GM19324 (cell line): ENCODE results near the gene MYO1B.

Experiments
- ATAC-seq: cut with Tn5 transposase; IDR thresholded peaks from one replicate; pipeline ENCODE4 v1.9.1; 2021; ENCODE audit warnings: mild to moderate bottlenecking, moderate library complexity; ENCODE audit not compliant: unreplicated experiment, low FRiP score

MYO1B gene

GRCh38 chr2:191245046-191245868, at the start of gene MYO1B:
TSS of gene MYO1B (plus strand) at chr2:191245404. CDS start at chr2:191276896, 31,492 bp downstream.
- peak; percentile 65 for ATAC-seq

- no peak for ATAC-seq
These were observed 48.1 kb upstream of the MYO1B start for GRCh38 chr2:191197096-191197495.

DNA sequence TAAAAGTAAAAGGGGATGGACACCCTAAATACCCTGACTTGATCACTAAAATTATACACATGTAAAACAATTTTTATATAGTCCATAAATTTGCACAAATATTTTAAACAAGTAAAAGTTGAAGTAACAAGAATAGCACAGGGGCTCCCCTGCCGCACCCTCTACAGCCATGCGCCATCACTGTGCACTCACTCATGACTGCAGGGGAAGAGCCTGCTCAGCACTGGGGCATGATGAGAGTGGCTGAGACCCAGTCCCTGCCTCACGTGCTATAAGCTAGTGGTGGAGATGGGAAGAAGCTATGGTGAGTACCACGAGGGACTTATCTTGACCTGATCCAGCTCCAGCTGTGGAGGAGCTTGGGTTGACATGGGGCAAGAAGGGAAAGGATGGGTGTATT, 46.9 kb upstream of the MYO1B start:
- ATAC-seq: no peak

DNA sequence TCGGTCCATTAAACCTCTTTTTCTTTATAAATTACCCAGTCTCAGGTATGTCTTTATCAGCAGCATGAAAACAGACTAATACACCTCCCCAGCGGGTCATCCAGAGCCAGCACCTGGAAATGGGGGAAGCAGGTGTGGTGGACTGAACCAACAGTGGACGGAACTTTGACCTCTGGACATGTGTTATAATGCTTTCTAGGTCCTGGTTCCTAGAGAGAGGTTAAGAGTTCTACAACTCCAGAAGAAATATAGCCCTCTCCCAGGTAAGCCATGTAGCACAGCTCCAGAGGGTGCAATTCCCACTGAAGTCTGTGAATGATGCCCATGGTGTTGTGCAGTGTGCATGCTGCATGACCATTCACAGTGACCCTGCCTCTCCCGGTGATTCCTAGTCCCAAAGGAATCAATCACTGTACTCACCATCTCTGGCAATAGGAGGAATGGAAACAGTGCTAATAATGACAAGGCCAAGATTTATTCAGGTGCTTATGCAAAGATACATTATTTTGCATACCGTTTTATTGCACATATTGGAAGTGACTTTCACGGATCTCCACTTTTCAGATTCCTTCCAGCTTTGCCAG, 45.2 kb upstream of the MYO1B start:
- no peak for ATAC-seq

DNA sequence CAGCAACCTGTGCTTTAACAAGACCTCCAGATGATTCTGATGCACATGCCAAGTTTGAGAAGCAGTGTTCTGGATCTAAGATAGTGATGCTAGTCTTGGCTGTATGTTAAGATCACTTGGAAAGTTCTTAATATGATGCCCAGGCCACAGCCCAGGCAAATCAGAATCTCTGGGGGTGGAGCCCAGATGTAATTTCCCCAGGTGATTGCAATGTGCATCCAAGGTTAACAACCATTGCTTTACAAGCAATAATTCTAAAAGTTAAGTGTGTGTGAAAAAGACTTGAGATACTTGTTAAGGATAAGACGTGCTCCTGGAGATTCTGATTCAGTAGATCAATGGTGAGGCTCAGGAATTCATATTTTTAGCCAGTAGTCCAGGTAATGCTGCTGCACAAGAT, 44.3 kb upstream of the MYO1B start:
- no peak for ATAC-seq

DNA sequence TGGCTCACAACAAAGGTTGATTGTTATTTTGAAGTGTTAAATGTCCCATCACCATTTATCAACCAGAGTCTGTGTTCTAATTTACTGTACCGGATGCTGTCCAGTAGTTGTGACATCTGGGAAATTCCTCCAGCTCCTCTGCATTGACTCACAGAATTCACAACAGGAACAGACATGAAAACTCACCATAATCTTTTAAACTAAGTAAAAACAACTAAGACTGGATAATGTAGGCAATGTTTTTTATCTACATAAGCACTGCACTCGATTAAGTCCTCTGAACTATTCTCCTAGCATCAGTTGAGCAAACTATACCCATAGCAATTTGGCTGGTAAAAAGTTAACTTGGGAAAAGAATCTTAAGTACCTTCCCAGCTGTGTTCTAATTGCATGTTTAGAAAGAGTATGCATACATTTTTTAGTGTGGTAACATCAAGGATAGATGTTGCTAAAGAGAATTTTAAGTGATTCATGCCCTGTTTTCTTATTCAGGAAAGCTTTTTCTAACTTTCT, 42.9 kb upstream of the MYO1B start:
- no peak for ATAC-seq

DNA sequence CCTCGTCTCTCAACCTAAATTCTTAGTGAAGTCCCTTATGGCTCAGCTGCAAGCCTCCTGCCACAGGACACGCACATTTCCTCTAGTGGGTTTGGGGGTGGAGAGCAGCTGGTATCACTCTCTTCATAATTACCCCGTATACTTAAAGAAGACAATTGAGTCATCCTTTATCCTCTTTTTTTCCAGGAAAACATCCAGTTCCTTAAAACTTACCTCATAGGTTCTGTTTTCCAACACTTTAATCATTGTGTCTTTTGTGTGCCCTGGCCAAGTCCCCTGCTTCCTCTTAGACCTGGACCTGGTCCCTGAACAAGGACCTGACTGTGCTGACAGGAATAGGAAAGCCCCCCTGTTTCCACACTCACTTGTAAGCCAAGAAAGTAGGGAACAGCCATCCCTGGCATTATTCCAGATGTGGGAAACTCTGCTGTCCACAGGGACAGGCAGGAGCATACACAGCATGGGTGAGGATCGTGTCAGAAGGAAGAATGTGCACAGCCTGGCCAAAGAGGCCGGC, 42.3 kb upstream of the MYO1B start:
- no peak for ATAC-seq

DNA sequence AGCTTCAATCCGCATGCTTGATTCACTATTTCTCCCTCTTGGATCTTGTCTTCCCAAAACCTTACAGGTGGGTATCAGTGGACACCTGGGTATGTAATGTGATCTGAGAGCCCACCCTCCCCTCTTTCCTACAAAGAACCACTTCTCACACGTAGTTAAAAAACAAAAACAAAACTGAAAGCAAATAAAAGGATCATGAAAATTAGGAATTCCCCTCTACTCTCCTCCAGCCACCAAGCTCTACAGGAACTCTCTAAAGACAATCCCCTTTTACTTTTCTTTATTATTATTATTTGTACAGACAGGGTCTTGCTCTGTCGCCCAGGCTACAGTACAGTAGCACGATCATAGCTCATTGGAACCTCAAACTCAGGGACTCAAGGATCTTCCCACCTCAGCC, 40.8 kb upstream of the MYO1B start:
- ATAC-seq: no peak

GRCh38 chr2:191206613-191207471, 38.4 kb upstream of the MYO1B start:
- no peak for ATAC-seq

GRCh38 chr2:191209340-191209739, 35.9 kb upstream of the MYO1B start:
- ATAC-seq: no peak

DNA sequence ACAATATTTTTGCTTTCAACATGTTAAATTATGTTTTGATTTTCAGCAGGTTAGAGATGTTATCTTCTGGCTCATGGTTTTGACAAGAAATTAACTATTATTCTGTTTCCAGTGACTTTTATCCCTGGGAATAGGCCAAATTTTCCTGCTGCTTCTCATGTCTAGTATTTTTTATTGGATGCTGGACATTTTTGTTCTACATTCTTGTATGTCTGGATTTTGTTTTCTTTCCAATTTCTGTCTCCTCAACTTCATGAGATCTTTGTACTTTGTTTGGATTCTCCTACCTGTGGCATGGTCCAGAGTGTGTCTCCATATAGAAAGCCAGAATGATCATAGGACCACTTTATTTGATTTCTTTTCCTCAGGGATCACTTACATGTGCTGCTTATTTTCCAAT, 33.1 kb upstream of the MYO1B start:
- no peak for ATAC-seq

DNA sequence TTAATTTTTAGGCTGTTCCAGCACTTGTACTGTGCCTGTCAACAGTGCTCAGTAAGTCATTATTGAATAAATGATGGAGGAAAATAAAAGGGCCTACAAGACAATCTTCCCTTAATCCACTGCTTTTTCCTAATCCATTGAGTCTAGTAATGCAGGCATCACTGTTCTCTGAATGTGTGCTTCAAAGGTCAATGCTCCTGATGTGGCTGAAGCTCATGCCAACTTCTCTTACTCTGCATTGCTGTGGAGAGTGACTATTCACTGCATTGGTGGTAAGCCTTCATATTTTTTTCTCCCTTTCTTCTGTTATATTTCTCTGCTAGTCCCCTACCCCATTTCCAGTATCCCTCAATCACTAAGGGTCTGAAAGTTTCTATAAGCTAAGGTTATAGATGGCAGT, 31.9 kb upstream of the MYO1B start:
- ATAC-seq: no peak

DNA sequence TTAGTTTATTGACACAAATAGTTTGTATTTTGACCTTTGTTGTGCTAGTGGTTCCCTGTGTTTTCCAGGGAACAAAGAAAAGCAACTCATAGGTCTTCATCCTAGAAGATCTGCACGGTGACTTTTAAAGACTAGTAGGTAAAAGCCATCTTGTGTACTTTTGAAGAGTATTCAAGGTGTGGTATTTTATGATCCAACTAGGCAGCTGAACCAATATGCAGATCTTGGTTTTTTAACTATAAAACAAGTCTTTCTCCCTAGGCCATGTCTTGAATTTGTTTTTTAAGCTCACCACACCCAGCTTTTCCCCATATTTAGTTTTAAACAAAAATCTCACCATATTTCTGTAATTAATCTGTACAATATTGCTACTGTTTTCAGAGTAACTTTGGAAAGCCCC, 30.0 kb upstream of the MYO1B start:
- no peak for ATAC-seq

DNA sequence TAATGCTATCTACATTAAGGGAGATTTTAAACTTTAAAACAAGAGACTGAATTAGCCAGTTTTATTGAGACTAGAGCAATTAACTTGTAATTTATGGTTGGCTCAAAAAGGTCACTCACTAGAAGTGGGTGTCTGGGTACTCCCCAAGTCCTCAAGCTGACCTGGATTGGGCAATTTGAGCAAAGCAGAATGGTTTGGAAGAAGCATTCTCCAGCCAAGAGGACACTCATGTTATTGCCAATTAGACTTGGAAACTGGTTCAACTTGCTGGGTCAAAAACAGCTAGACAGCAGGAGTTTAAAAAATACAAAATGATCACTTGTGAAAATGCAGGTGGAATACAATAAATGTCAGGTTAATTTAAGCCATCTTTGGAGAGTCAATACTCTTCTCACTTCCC, 29.5 kb upstream of the MYO1B start:
- ATAC-seq: no peak

- no peak for ATAC-seq
These were observed 27.6 kb upstream of the MYO1B start for GRCh38 chr2:191217580-191217979.

- no peak for ATAC-seq
These were observed 26.8 kb upstream of the MYO1B start for GRCh38 chr2:191218292-191218898.

DNA sequence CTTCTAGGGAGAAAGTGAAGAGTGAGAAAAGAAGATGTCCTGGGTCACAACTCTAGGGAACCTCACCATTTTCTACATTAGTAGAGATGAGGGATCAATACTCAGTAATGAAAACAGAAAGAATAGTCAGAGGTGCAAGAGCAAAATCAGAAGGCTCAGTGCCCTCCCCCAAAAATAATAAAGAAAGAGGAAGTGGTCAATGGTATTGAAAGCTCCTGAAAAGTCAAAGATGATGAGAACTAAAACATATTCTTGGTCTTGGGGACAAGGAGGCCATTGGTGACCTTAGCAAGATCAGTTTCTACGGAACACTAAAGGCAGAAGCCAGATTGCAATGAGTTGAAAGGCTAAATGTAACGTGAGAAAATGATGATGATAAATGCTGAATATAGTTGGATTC, 24.5 kb upstream of the MYO1B start:
- no peak for ATAC-seq

- ATAC-seq: no peak
These were observed 23.5 kb upstream of the MYO1B start for GRCh38 chr2:191221666-191222065.

GRCh38 chr2:191222507-191222906, 22.7 kb upstream of the MYO1B start:
- ATAC-seq: no peak

DNA sequence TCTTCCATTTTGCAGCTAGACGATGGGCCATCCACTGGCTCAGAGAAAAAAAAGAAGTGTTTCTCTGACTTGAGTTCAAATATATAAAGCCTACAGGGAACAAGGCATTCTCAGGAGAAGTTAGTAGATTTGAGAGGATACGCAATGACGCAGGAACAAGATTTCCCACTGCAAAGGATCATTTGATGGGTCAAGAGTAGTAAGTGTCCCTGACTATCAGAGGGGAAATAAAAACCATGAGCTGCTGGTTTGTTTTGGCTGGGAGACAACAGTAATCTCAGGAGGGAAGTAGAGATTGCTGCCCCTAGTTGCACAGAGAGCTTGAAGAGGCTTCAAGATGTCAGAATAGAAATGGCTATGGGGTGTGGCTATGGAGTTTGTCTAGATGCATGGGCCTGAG, 22.3 kb upstream of the MYO1B start:
- no peak for ATAC-seq
